Measurements from ENCODE around the gene PPIC. TPM values are rescaled to one million over a fixed set of nuclear protein-coding genes. Genes with fewer than 3 reads are reported as not detected.
A peak's percentile ranks its signal among the peaks of the same experiment; 100 is the strongest.

PPIC gene
- total RNA-seq, 1 donor from 2014 or later, result not detected

GRCh38 chr5:123000731-123001130 lies 35.8 kb downstream of the PPIC start:
- POLR2A ChIA-PET, result no interaction called here
- ATAC-seq (ENCODE audit: low read depth) (no peak), DNase-seq (no peak)
- Mint-ChIP-seq H3K9me3 (no peaks in the 10 kb centered on the region), H3K27ac (no peak overlapping the region), H3K27me3 (no peaks in the 10 kb centered on the region), H3K4me3 (no peak overlapping the region), H3K4me1 (no peaks in the 10 kb centered on the region), H3K36me3 (ENCODE audit: low read depth) (no peaks in the 10 kb centered on the region)
- intact Hi-C loops (cut with micrococcal nuclease), result loop anchor here (1.0 to 10.0 kb wide), 5 partner anchors 103 to 808 kb away; no protein-coding TSS in a partner anchor
- no peak for TF ChIP-seq CTCF (IDR thresholded peaks at IDR 0.05)
- CTCF ChIA-PET, result interaction anchor here (0.8 to 2.5 kb wide), 2 partner anchors 483 to 485 kb away, joined by 3 to 8 read pairs; no protein-coding TSS in a partner anchor

- peak; percentile 47 for TF ChIP-seq CTCF (IDR thresholded peaks at IDR 0.05)
- CTCF ChIA-PET, result interaction anchor here (0.8 to 2.5 kb wide), 2 partner anchors 483 to 484 kb away, joined by 3 to 8 read pairs; no protein-coding TSS in a partner anchor
- POLR2A ChIA-PET, result no interaction called here
- Mint-ChIP-seq H3K4me3 (no peak overlapping the region), H3K4me1 (no peaks in the 10 kb centered on the region), H3K9me3 (no peaks in the 10 kb centered on the region), H3K36me3 (ENCODE audit: low read depth) (no peaks in the 10 kb centered on the region), H3K27ac (no peak overlapping the region), H3K27me3 (no peaks in the 10 kb centered on the region)
- intact Hi-C loops (cut with micrococcal nuclease), result loop anchor here (1.0 to 10.0 kb wide), 5 partner anchors 103 to 808 kb away; no protein-coding TSS in a partner anchor
- DNase-seq (peak; percentile 37), ATAC-seq (ENCODE audit: low read depth) (peak; percentile 70)
These were observed 36.5 kb downstream of the PPIC start for GRCh38 chr5:122999947-123000563.

- ATAC-seq (ENCODE audit: low read depth), result no peak
- TF ChIP-seq CTCF (IDR thresholded peaks at IDR 0.05), result no peak
- ChIA-PET CTCF (interaction anchor here (1.0 to 2.3 kb wide), 2 partner anchors 13 to 481 kb away, joined by 4 to 9 read pairs; no protein-coding TSS in a partner anchor), POLR2A (no interaction called here)
- Mint-ChIP-seq H3K27ac (no peak overlapping the region), H3K4me1 (no peaks in the 10 kb centered on the region), H3K27me3 (no peaks in the 10 kb centered on the region), H3K36me3 (ENCODE audit: low read depth) (no peaks in the 10 kb centered on the region), H3K9me3 (no peaks in the 10 kb centered on the region), H3K4me3 (no peak overlapping the region)
- DNase-seq, result no peak
- intact Hi-C loops (cut with micrococcal nuclease), result no loop called here
These were observed 39.2 kb downstream of the PPIC start for GRCh38 chr5:122997294-122997693.

- DNase-seq (no peak), ATAC-seq (ENCODE audit: low read depth) (no peak)
- Mint-ChIP-seq H3K36me3 (ENCODE audit: low read depth) (no peaks in the 10 kb centered on the region), H3K4me1 (no peaks in the 10 kb centered on the region), H3K27ac (no peak overlapping the region), H3K9me3 (no peaks in the 10 kb centered on the region), H3K27me3 (no peaks in the 10 kb centered on the region), H3K4me3 (no peak overlapping the region)
- intact Hi-C loops (cut with micrococcal nuclease), result no loop called here
- CTCF ChIA-PET, result interaction anchor here (1.0 to 2.3 kb wide), 2 partner anchors 12 to 480 kb away, joined by 4 to 9 read pairs; no protein-coding TSS in a partner anchor
- no peak for TF ChIP-seq CTCF (IDR thresholded peaks at IDR 0.05)
- POLR2A ChIA-PET, result no interaction called here
These were observed 40.4 kb downstream of the PPIC start for GRCh38 chr5:122996091-122996490.

- intact Hi-C loops (cut with micrococcal nuclease), result loop anchor here (2.0 kb wide), 1 partner anchor 19 kb away; no protein-coding TSS in a partner anchor
- Mint-ChIP-seq H3K4me3 (peak overlapping the region; percentile 12), H3K27me3 (no peaks in the 10 kb centered on the region), H3K9me3 (no peaks in the 10 kb centered on the region), H3K36me3 (ENCODE audit: low read depth) (no peaks in the 10 kb centered on the region), H3K27ac (no peak overlapping the region), H3K4me1 (peaks cover 14% of the 10 kb centered on the region)
- DNase-seq (no peak), ATAC-seq (ENCODE audit: low read depth) (peak; percentile 75)
- no peak for TF ChIP-seq CTCF (IDR thresholded peaks at IDR 0.05)
- ChIA-PET CTCF (no interaction called here), POLR2A (no interaction called here)
These were observed 50.4 kb downstream of the PPIC start for GRCh38 chr5:122985954-122986721.
